ENCODE measurements around the gene CCL14. TPM values are rescaled to one million over a fixed set of nuclear protein-coding genes. Genes with fewer than 3 reads are reported as not detected.

CCL14 gene
- total and polyA plus RNA-seq, 9 of the 15 experiments (the other 6 are each of a cell fraction or from before 2014, with no cell fraction given): not detected

DNA sequence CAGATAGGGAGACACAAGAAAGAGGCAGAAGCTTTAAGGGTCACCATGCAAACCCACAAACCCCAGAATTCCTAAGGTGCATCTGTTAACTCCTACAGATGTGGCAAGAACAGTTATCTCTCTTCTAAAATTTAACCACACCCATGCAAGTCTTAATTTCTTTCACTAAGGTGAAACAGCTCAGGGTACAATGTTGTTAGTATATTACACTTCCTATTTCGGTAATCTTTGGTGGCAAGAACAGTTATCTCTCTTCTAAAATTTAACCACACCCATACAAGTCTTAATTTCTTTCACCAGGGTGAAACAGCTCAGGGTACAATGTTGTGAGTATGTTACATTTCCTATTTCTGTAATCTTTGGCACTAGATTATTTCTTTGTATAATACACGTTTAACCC lies 24.7 kb upstream of the CCL14 start:
- no TSS peak for BruUV-seq (replicated peaks)
- 0% methylated on average over 2 of the region's 2 CpGs for WGBS (ENCODE audit: insufficient coverage, low coverage, missing lambda C conversion rate)
- Histone ChIP-seq H3K9me1 (ENCODE audit: control insufficient read depth, insufficient read depth, low read length) (no peaks in the 10 kb centered on the region), H3K79me2 (ENCODE audit: control insufficient read depth, insufficient read depth, low read length) (no peaks in the 10 kb centered on the region), H3K27ac (ENCODE audit: extremely low read depth, low read depth, low read length) (no peak overlapping the region), H3K9ac (ENCODE audit: insufficient read depth in 1 of 2, low read depth in 2 of 2, low read length in 2 of 2) (no peak overlapping the region), H3K27me3 (ENCODE audit: control insufficient read depth in 2 of 2, insufficient read depth in 2 of 2, low read length in 2 of 2) (peaks cover 0 to 22% of the 10 kb centered on the region in 2 experiments; a peak in 3 of 5 replicates), H3K4me1 (replicated peaks in 1 of 2; ENCODE audit: control insufficient read depth in 2 of 2, insufficient read depth in 2 of 2, low read length in 2 of 2) (peaks cover 0 to 4% of the 10 kb centered on the region in 2 experiments; a peak in 2 of 5 replicates), H3K4me3 (no peak overlapping the region), H4K20me1 (replicated peaks; ENCODE audit: control insufficient read depth, insufficient read depth, low read length) (no peaks in the 10 kb centered on the region), H2AFZ (ENCODE audit: low read depth, low read length) (no peak overlapping the region), H3K36me3 (ENCODE audit: control insufficient read depth, insufficient read depth, low read length) (no peaks in the 10 kb centered on the region), H3K9me3 (replicated peaks; ENCODE audit: control insufficient read depth, insufficient read depth, low read depth, low read length) (no peaks in the 10 kb centered on the region), H3K4me2 (ENCODE audit: insufficient read depth, low read length) (no peak overlapping the region)
- ATAC-seq: no peak
- intact Hi-C loops (cut with micrococcal nuclease): no loop called here
- CTCF ChIA-PET (ENCODE audit: low intra/inter-chr PET ratio): no interaction called here
- POLR2A ChIA-PET: no interaction called here
- FAIRE-seq: no peak
- in situ Hi-C loops (cut with MboI): no loop called here
- DNase-seq (ENCODE audit: extremely low read depth in 1 of 4, low spot score in 3 of 4): no peak
- TF ChIP-seq TCF15 (CRISPR knock-in tag; IDR thresholded peaks at IDR 0.05) (no peak), PHF21A (IDR thresholded peaks at IDR 0.05; ENCODE audit: borderline replicate concordance, low read depth) (no peak), KLF1 (tag; IDR thresholded peaks at IDR 0.05) (no peak), ZNF561 (CRISPR knock-in tag; conservative IDR thresholded peaks at IDR 0.05) (no peak), TGIF2 (CRISPR knock-in tag; IDR thresholded peaks at IDR 0.05) (no peak), POU5F1 (IDR thresholded peaks at IDR 0.05; ENCODE audit: borderline replicate concordance, low read depth, low read length, partially characterized antibody) (no peak), TEAD2 (tag; IDR thresholded peaks at IDR 0.05) (no peak), DNMT1 (IDR thresholded peaks at IDR 0.05) (no peak), CC2D1A (IDR thresholded peaks at IDR 0.05) (no peak), ARID4B (CRISPR knock-in tag; IDR thresholded peaks at IDR 0.05) (no peak), POLR2G (IDR thresholded peaks at IDR 0.05; ENCODE audit: low read depth, low read length) (no peak), BDP1 (IDR thresholded peaks at IDR 0.05; ENCODE audit: insufficient read depth, insufficient read length) (no peak), SMAD1 (IDR thresholded peaks at IDR 0.05; ENCODE audit: low read depth, low read length, partially characterized antibody) (no peak)

Measured in K562 (cell line).